ENCODE results near the gene RASA2. TPM values are rescaled to one million over a fixed set of nuclear protein-coding genes. Genes with fewer than 3 reads are reported as not detected.

Gene RASA2
- total and polyA plus RNA-seq, 4 donors = 1.6 to 5.4 (median 4.6) TPM

- no peak for TF ChIP-seq CTCF (IDR thresholded peaks at IDR 0.05; ENCODE audit: low read depth, low read length, missing input control)
- TF ChIP-seq RAD21 (IDR thresholded peaks at IDR 0.05) = no peak
These were observed 61.0 kb downstream of the RASA2 start (continued) for GRCh38 chr3:141547791-141548190.

GRCh38 chr3:141550926-141551665 lies 64.3 kb downstream of the RASA2 start:
- 97% methylated on average over 2 of the region's 2 CpGs for WGBS
- TF ChIP-seq ATF3 (IDR thresholded peaks at IDR 0.05) = no peak
- TF ChIP-seq JUND (IDR thresholded peaks at IDR 0.05) = no peak
- TF ChIP-seq RXRA (IDR thresholded peaks at IDR 0.05) = no peak
- TF ChIP-seq FOXA1 (IDR thresholded peaks at IDR 0.05) = no peak
- no peak for TF ChIP-seq YY1 (IDR thresholded peaks at IDR 0.05)
- TF ChIP-seq GABPA (IDR thresholded peaks at IDR 0.05 in 1 of 2, conservative IDR thresholded peaks at IDR 0.05 in 1 of 2) = no peak
- TF ChIP-seq REST (IDR thresholded peaks at IDR 0.05) = no peak
- peaks cover 0 to 4% (median 0%) of the 10 kb centered on the region in 4 donors for H3K36me3 ChIP-seq (ENCODE audit: control insufficient read depth in 4 of 4, insufficient read depth in 3 of 4, low read depth in 1 of 4, low read length in 3 of 4)

GRCh38 chr3:141552440-141552991 lies 65.7 kb downstream of the RASA2 start:
- TF ChIP-seq ZBTB33 (IDR thresholded peaks at IDR 0.05) (no peak), ATF3 (IDR thresholded peaks at IDR 0.05) (no peak), EGR1 (IDR thresholded peaks at IDR 0.05; ENCODE audit: low read depth in 2 of 2) (no peak), GABPA (IDR thresholded peaks at IDR 0.05 in 1 of 2, conservative IDR thresholded peaks at IDR 0.05 in 1 of 2) (no peak), FOXA2 (IDR thresholded peaks at IDR 0.05) (no peak)
- H3K27ac ChIP-seq (ENCODE audit: low read depth in 1 of 2, low read length in 2 of 2) = no peak overlapping the region
- no peak overlapping the region for H3K4me3 ChIP-seq (ENCODE audit: low read depth in 1 of 3, low read length in 3 of 3)
- H3K9ac ChIP-seq (ENCODE audit: low read depth in 1 of 2, low read length in 2 of 2) = no peak overlapping the region
- peaks cover 0 to 5% (median 0%) of the 10 kb centered on the region in 4 donors for H3K36me3 ChIP-seq (ENCODE audit: control insufficient read depth in 4 of 4, insufficient read depth in 3 of 4, low read depth in 1 of 4, low read length in 3 of 4)
- WGBS = 84% methylated on average over 2 of the region's 2 CpGs
- H3K4me1 ChIP-seq (ENCODE audit: control insufficient read depth in 4 of 4, insufficient read depth in 4 of 4, low read length in 3 of 4) = no peaks in the 10 kb centered on the region
- H3K9me3 ChIP-seq (ENCODE audit: control insufficient read depth in 4 of 4, low read length in 3 of 4) = no peaks in the 10 kb centered on the region
- no peaks in the 10 kb centered on the region for H3K27me3 ChIP-seq (ENCODE audit: control insufficient read depth in 4 of 4, insufficient read depth in 4 of 4, low read length in 3 of 4)
- no peak for DNase-seq (ENCODE audit: low spot score)

More at GRCh38 chr3:141550926-141551665, 64.3 kb downstream of the RASA2 start:
- Histone ChIP-seq H3K27ac (ENCODE audit: low read depth in 1 of 2, low read length in 2 of 2) (no peak overlapping the region), H3K9ac (ENCODE audit: low read depth in 1 of 2, low read length in 2 of 2) (no peak overlapping the region), H3K9me3 (ENCODE audit: control insufficient read depth in 4 of 4, low read length in 3 of 4) (no peaks in the 10 kb centered on the region), H3K4me3 (ENCODE audit: low read depth in 1 of 3, low read length in 3 of 3) (no peak overlapping the region), H3K27me3 (ENCODE audit: control insufficient read depth in 4 of 4, insufficient read depth in 4 of 4, low read length in 3 of 4) (no peaks in the 10 kb centered on the region), H3K4me1 (ENCODE audit: control insufficient read depth in 4 of 4, insufficient read depth in 4 of 4, low read length in 3 of 4) (no peaks in the 10 kb centered on the region)
- no peak for DNase-seq (ENCODE audit: low spot score)
